Measurements from ENCODE around the gene SHPK.

Gene SHPK

DNA sequence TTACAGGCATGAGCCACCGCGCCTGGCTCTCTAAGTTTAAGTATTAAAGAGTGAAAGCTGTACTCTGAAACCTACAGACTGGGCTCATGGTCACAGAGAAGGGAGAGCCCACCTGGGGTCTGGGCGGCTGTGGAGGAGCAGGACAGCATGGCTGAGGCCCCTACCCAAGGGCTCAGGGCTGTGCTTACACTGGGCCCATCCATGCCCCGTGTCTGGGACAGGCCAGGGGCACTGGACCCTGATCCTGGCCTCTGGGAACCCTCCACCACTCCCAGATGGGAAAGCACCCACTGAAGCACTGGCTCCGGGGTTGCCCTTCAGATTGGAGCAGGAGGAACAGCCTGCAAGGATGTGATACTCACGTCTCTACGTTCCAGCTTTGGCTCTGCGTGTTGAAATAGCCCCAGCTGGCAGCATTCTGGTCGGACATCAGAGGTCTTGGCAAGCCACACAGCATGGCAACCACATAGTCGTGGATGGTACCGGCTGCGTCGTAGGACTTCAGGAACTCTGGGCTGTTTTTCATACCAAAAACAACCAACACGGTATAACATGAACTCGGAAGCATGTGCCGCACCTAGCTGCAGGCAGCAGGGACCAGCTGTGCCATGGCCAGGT, 13.0 kb downstream of the SHPK start:
- peaks cover 3% of the 10 kb centered on the region for H3K9me3 Mint-ChIP-seq
- H3K4me1 Mint-ChIP-seq (ENCODE audit: low read depth): no peaks in the 10 kb centered on the region
- no peaks in the 10 kb centered on the region for H3K27me3 Mint-ChIP-seq
- H3K27ac Mint-ChIP-seq: no peak overlapping the region
- no peak overlapping the region for H3K4me3 Mint-ChIP-seq
- H3K36me3 Mint-ChIP-seq (ENCODE audit: low read depth): peaks cover 47% of the 10 kb centered on the region

DNA sequence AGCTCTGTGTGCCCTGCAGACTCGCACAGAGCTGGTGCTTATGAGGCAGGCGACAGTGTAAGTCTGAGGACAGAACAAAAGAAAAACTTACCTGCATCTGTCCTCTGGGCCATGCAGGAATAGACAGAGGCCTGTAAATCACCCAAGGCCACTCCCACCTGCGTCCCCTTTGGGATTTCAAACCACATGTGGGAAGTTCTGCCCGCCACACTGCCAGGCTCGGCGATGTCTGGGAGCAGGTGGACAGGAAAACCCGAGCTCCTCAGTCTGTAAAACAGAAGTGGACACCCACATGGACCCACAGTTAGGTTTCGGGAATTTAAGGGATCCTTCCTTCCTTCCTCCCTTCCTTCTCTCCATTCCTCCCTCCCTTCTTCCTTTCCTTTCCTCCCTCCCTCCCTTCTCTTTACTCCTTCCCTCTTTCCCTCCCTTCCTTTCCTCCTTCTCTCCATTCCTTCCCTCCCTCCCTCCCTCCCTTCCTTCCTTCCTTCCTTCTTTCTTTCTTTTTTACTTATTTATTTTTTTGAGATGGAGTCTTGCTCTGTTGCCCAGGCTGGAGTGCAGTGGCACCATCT, 14.8 kb downstream of the SHPK start:
- H3K36me3 Mint-ChIP-seq (ENCODE audit: low read depth): peaks cover 55% of the 10 kb centered on the region
- H3K9me3 Mint-ChIP-seq: peaks cover 7% of the 10 kb centered on the region
- H3K4me3 Mint-ChIP-seq: no peak overlapping the region
- H3K27ac Mint-ChIP-seq: no peak overlapping the region
- no peaks in the 10 kb centered on the region for H3K27me3 Mint-ChIP-seq
- H3K4me1 Mint-ChIP-seq (ENCODE audit: low read depth): no peaks in the 10 kb centered on the region

GRCh38 chr17:3615160-3615870, 20.7 kb downstream of the SHPK start:
- peaks cover 57% of the 10 kb centered on the region for H3K36me3 Mint-ChIP-seq (ENCODE audit: low read depth)
- no peak overlapping the region for H3K27ac Mint-ChIP-seq
- H3K27me3 Mint-ChIP-seq: no peaks in the 10 kb centered on the region
- no peak overlapping the region for H3K4me3 Mint-ChIP-seq
- peaks cover 7% of the 10 kb centered on the region for H3K9me3 Mint-ChIP-seq
- H3K4me1 Mint-ChIP-seq (ENCODE audit: low read depth): no peaks in the 10 kb centered on the region

DNA sequence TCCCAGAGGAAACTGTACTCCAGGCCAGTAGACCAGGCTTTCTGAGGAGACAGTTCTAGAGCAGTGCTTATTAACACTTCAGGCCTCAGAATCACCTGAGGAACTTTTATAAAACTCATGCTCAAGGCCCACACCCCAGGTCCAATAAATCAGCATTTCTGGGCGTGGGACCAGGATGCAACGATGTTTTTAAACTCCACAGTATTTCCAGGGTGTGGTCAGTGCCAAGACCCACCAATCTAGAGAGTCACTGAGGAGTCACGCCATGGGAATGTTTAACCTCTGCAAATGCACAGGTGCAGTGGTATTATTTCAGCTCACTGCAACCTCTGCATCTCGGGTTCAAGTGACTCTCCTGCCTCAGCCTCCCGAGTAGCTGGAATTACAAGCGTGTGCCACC, 22.9 kb downstream of the SHPK start:
- Mint-ChIP-seq H3K4me1 (ENCODE audit: low read depth) (no peaks in the 10 kb centered on the region), H3K27ac (no peak overlapping the region), H3K36me3 (ENCODE audit: low read depth) (peaks cover 54% of the 10 kb centered on the region), H3K4me3 (no peak overlapping the region), H3K27me3 (no peaks in the 10 kb centered on the region), H3K9me3 (peaks cover 4% of the 10 kb centered on the region)

DNA sequence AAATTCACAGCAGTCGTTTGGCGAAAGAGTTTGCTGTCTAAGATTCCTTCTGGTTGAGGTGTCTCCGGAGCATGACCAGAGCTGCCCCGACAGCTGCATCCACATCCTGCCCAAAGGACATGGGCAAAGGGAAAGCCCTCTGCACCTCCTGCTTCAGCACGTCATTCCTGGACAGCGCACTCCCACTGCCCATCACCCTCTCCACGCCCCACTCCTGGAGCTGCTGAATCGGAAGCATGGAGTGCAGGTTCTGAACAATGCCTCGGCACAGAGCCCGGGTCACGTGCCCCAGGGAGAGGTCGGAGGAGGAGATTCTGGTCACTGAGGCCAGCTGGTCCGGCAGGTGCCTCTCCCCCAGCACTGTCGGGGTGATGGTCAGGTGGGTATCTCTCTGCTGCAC, 25.5 kb downstream of the SHPK start:
- Mint-ChIP-seq H3K9me3 (no peaks in the 10 kb centered on the region), H3K27ac (no peak overlapping the region), H3K4me1 (ENCODE audit: low read depth) (no peaks in the 10 kb centered on the region), H3K36me3 (ENCODE audit: low read depth) (peaks cover 32% of the 10 kb centered on the region), H3K27me3 (no peaks in the 10 kb centered on the region), H3K4me3 (no peak overlapping the region)

GRCh38 chr17:3609689-3610088, 26.4 kb downstream of the SHPK start:
- Mint-ChIP-seq H3K4me1 (ENCODE audit: low read depth) (no peaks in the 10 kb centered on the region), H3K27me3 (no peaks in the 10 kb centered on the region), H3K4me3 (no peak overlapping the region), H3K36me3 (ENCODE audit: low read depth) (peaks cover 24% of the 10 kb centered on the region), H3K27ac (no peak overlapping the region), H3K9me3 (no peaks in the 10 kb centered on the region)

DNA sequence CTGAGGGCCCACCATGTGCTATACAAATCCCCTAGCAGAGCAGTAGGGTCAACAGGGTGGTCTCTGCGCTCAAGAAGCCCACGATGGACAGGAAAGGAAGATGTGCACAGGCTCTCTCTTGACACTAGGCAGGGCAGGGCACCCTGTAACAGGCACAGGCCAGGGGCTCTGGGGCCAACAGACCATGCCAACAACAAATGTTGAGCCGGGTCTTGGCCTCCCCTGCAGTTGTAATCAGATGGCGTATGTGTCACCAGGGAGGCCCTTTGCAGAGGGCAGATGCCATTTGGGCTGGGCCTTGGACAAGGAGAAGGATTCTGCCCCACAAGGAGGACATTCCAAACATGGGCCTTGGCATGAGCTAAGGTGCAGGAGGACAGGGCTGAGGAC, 32.2 kb downstream of the SHPK start:
- Mint-ChIP-seq H3K4me3 (no peak overlapping the region), H3K27me3 (no peaks in the 10 kb centered on the region), H3K9me3 (no peaks in the 10 kb centered on the region), H3K4me1 (ENCODE audit: low read depth) (no peaks in the 10 kb centered on the region), H3K27ac (no peak overlapping the region), H3K36me3 (ENCODE audit: low read depth) (peaks cover 12% of the 10 kb centered on the region)

GRCh38 chr17:3603119-3603869, 32.8 kb downstream of the SHPK start:
- Mint-ChIP-seq H3K27me3 (no peaks in the 10 kb centered on the region), H3K4me1 (ENCODE audit: low read depth) (no peaks in the 10 kb centered on the region), H3K27ac (no peak overlapping the region), H3K9me3 (no peaks in the 10 kb centered on the region), H3K36me3 (ENCODE audit: low read depth) (peaks cover 8% of the 10 kb centered on the region), H3K4me3 (no peak overlapping the region)

DNA sequence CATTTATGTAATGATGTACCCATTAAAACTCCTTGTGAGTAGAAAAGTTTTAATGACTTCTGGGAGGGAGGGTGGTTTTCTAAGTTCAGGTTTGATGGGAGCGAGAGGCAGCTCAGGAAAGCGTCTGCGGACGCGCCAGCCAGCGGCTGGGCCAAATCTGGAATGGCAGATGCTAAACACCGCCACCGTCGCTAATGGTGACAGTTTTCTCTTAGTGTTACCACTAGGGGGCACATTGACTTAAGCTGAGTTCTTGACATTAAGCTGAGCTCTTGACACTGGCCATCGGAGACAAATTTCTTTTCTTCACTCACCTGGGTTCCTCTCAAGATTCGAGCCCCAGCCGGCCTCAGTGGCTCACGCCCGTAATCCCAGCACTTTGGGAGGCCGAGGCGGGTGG, 33.6 kb downstream of the SHPK start:
- Mint-ChIP-seq H3K27ac (no peak overlapping the region), H3K9me3 (no peaks in the 10 kb centered on the region), H3K36me3 (ENCODE audit: low read depth) (peaks cover 5% of the 10 kb centered on the region), H3K4me1 (ENCODE audit: low read depth) (no peaks in the 10 kb centered on the region), H3K4me3 (no peak overlapping the region), H3K27me3 (no peaks in the 10 kb centered on the region)

- H3K36me3 Mint-ChIP-seq (ENCODE audit: low read depth): peaks cover 5% of the 10 kb centered on the region
- H3K4me1 Mint-ChIP-seq (ENCODE audit: low read depth): no peaks in the 10 kb centered on the region
- H3K4me3 Mint-ChIP-seq: no peak overlapping the region
- no peak overlapping the region for H3K27ac Mint-ChIP-seq
- no peaks in the 10 kb centered on the region for H3K27me3 Mint-ChIP-seq
- no peaks in the 10 kb centered on the region for H3K9me3 Mint-ChIP-seq
Measured at GRCh38 chr17:3600529-3601205, 35.4 kb downstream of the SHPK start.

GRCh38 chr17:3598078-3598477, 38.0 kb downstream of the SHPK start:
- Mint-ChIP-seq H3K4me3 (no peak overlapping the region), H3K9me3 (no peaks in the 10 kb centered on the region), H3K27me3 (no peaks in the 10 kb centered on the region), H3K36me3 (ENCODE audit: low read depth) (peaks cover 5% of the 10 kb centered on the region), H3K4me1 (ENCODE audit: low read depth) (no peaks in the 10 kb centered on the region), H3K27ac (no peak overlapping the region)

GRCh38 chr17:3596804-3597464, 39.1 kb downstream of the SHPK start:
- Mint-ChIP-seq H3K27me3 (no peaks in the 10 kb centered on the region), H3K36me3 (ENCODE audit: low read depth) (no peaks in the 10 kb centered on the region), H3K27ac (no peak overlapping the region), H3K4me1 (ENCODE audit: low read depth) (no peaks in the 10 kb centered on the region), H3K9me3 (no peaks in the 10 kb centered on the region), H3K4me3 (no peak overlapping the region)

DNA sequence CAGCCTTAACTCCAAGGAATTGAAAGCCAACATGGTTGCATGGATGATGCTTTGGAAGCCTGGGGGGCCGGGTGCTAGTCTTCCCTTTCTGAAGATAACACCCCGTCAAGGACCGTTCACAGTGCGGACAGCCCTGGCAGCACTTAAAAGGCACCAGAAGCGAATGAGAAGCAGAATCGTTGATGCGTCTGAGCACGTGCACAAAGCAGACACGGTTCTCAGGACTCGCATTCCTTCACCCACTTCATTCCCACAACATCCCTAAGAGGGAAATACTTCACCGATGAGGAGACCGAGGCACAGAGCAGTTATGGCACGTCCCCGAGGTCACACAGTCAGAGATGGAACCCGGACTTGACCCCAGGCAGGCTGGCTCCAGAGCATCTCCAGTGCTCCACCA, 41.1 kb downstream of the SHPK start:
- Mint-ChIP-seq H3K36me3 (ENCODE audit: low read depth) (no peaks in the 10 kb centered on the region), H3K27ac (no peak overlapping the region), H3K4me3 (no peak overlapping the region), H3K9me3 (no peaks in the 10 kb centered on the region), H3K4me1 (ENCODE audit: low read depth) (no peaks in the 10 kb centered on the region), H3K27me3 (no peaks in the 10 kb centered on the region)

DNA sequence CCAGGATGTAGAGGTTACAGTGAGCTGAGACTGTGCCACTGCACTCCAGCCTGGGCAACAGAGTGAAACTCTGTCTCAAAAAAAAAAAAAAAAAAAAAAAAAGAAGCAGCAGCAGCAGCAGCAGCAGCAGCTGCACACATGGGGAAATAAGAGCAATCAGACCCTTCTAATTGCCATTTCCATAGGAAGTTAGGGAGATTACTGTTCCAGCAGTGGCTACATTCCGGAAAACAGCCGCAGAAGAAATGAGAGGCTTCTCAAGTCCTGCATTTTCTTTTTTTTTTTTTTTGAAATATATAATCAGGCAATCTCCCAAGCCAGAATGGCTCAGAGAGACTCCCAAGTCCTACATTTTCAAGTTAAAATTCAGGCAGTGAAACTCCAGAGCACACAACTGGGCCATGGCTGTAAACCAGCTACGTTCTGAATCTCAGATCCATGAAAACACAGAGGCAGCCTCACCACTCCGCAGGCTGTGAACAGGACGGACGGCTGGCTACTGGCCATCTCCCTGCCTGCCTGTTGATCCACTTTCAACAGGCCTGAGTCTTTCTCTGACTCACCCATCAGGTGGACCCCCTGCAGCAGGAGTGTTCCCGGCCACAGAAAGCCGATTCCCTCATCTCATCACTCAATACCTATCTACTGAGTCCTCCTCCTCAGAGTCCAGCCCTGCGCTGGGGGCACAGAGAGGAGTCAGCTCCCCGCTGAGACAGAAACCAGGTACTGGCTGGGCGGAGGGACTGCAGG, 41.8 kb downstream of the SHPK start:
- H3K9me3 Mint-ChIP-seq: no peaks in the 10 kb centered on the region
- H3K27ac Mint-ChIP-seq: no peak overlapping the region
- no peak overlapping the region for H3K4me3 Mint-ChIP-seq
- peaks cover 4% of the 10 kb centered on the region for H3K36me3 Mint-ChIP-seq (ENCODE audit: low read depth)
- no peaks in the 10 kb centered on the region for H3K4me1 Mint-ChIP-seq (ENCODE audit: low read depth)
- no peaks in the 10 kb centered on the region for H3K27me3 Mint-ChIP-seq

All from stimulated activated naive CD8-positive, alpha-beta T cell treated with anti-CD3 and anti-CD28 coated beads, Interleukin-15, Interleukin-2, amounts not matched to agents 100 ng/mL and 50 ng/mL, for 24 hours (primary cell).